GM19351 (cell line): ENCODE results near the gene EIPR1.
"Not testable (repeated sequence)": the region's sequence is repeated elsewhere in the genome, so short reads cannot be mapped to it uniquely, and the experiment has no call there.

Experiments used
- ATAC-seq: cut with Tn5 transposase; IDR thresholded peaks from one replicate; pipeline ENCODE4 v1.9.1; 2021; ENCODE audit warnings: mild to moderate bottlenecking, moderate library complexity; ENCODE audit not compliant: unreplicated experiment

Gene EIPR1

DNA sequence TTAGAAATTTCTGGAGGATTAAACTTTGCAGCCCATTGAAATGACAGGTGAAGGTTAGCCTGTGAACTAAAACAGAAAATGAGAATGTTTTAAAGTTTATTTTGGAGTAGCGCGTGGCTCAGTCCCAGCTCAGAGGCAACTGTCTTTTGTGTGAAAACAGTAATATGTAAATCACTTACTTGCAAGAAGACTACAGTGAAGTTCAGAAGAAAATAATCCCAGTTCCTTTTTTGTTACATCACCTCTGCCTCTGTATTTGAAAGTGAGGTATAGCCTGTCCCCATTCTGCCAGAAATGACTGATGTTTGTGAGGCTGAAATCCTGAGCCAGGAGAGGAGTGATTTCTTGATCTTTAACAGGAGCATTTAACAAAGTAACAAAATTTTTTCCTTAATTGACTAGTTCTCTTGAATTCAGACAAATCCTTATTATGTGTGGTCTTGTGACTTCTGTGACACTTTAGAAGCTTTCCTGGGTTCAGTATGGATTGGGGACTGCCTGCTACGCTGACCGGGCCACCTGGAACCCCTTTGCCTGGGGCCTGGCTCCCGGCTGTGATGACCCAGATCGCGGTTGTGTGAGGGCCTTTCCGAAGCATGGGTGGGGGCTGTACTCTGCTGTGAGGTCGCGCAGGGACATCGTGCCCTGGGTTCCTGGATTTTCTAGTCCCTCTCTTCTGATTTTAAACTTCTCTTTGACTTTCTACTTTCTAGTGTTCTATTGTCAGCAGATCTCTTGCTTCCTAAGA is 26.1 kb upstream of the EIPR1 start:
- peak; percentile 100 for ATAC-seq

DNA sequence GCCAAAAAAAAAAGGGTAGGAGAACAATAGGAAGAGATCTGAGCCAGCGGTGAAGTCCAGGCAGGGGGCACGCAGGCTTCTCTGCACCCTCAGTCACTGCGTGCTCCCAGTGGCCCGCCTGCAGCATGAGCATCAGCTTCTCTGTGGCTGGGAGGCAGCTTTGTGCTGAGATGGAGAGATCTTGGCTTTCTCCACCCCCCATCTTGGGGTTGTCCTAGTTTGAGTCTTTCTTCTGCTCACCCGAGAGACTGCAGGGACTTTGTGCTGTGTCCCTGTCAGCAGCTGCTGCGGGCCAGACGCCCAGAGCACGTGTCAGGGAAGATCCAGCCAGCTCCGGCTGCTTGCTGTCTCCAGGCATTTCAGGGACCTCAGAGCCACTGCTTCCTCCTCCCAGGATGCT is 22.2 kb upstream of the EIPR1 start:
- no peak for ATAC-seq

DNA sequence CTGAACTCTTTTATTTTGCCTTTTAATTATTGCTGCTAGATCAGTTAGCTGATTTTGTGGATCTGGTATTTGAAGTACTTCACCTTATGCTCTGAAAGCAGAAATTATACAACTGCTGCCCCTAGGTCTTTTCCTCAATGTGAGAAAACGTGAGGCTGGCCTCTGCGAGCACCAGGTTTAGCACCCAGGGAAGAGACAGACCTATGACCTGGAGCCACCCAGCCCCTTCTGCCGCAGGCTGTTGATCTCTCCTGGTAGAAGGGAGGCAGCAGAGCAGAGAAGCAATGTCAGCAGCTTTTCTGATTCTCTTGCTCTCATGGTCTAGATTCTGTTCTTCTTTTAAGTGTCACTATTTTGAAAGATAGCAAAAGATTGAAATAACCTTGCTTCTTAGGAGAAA is 21.8 kb upstream of the EIPR1 start:
- no peak for ATAC-seq

DNA sequence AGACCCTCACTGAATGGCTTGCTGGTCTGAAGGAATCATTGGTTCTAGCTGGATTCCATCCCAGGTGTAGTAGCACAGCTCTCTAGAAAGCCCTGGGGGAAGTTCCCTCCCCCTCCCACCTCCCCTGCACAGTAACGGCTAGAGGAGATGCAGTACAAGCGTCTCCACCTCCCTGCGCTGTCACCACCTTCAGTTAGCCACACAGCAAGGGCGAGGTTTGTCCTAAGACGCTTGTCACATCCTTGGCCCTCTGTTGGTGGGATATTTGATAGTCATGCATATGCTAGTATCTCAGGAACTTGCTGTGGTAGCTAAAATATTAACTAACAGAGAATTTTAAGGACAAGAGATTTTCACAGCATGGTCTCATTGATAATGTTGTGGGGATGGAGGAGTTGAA is 21.2 kb upstream of the EIPR1 start:
- ATAC-seq = no peak

DNA sequence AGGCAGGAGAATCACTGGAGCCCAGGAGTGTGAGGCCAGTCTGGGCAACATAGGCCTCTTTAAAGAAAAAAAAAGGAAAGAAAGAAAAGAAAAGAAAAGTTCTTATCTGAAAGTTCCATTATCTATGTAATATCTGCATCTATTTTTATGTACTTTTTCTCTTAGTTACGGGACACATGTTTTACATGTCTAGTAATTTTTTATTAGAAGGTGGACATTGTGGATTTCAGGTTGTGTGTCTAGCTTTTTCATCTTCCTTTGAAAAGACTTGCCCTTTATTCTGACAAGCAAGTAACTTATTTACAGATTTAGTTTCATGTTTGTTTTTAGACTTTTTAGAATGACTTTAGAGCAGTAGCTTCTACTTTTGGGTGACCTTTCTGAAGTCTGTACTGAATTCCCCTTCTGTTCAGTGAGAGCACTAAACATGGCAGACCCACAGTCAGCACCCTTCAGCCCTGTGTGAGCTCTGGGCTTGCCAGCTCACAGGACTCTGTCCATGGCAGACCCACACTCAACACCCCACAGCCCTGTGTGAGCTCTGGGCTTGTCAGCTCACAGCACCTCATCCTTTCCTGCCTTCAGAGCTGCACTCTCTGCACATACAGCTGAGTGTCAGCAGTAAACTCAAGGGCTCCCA is 19.4 kb upstream of the EIPR1 start:
- ATAC-seq = no peak

DNA sequence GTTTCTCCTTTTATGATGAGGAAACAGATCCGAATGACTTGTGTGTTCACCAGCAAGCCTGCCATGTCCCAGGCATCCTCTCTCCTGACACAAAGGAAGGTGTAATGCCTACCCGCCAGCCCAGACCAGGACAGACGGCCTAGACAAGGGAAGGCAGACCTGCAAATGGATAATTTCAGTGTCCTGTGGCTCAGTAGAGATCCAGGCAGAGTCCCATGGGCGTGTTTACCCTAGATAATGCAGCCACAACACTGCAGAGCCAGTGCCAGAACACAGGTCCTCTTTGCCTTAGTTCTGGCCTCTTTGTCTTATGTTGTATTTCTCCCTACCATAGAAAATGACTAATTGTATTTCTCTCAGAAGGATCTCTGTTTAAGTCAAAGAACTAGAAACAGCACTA is 14.6 kb upstream of the EIPR1 start:
- ATAC-seq = no peak

DNA sequence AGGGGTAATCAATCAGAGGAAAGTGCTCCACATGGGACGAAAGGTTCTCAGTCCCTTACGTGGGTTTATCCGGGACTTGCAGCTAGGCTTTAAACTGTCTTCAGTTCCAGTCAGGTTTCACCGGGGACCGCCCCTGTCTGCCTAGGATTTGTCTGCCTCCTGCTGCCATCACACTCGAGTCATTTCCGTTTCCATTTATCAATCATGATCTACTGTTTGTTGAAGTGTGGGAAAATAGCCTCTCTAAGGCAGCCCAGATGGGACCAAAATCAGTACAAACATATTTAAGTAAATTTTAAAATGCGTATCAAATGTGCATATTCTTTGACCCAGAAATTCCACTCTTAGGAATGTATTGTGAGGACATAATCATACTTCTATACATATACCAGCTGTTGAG is 12.4 kb upstream of the EIPR1 start:
- ATAC-seq = no peak

DNA sequence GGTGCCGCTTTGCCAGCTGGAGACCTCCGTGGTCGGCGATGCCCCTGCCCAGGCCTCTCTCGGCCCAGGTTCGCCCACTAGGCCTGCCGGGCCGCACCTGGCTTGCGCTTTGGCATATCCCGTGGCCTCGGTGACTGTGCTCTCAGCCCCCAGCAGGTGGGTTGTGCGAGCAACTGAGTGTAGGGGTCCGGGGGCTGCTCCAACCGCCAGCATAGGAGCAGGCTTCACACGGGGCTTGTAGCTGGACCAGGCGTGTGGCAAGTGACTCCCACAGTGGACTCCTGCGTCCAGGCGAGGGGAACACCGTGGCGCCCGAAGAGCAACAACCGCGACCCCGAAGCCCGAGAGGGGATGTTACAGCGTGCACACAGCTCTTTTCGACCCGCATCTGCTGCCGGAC is 11.6 kb upstream of the EIPR1 start:
- no peak for ATAC-seq

DNA sequence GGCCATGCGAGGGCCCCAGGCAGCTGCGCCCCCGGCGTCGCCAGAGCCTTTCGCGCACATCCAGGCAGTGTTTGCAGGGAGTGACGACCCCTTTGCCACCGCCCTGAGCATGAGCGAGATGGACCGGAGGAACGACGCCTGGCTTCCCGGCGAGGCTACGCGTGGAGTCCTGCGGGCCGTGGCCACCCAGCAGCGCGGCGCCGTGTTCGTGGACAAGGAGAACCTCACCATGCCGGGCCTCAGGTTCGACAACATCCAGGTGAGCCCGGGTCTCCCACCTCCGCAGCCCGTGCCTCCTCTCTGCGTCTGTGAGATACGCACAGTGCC is 10.8 kb upstream of the EIPR1 start:
- no peak for ATAC-seq

DNA sequence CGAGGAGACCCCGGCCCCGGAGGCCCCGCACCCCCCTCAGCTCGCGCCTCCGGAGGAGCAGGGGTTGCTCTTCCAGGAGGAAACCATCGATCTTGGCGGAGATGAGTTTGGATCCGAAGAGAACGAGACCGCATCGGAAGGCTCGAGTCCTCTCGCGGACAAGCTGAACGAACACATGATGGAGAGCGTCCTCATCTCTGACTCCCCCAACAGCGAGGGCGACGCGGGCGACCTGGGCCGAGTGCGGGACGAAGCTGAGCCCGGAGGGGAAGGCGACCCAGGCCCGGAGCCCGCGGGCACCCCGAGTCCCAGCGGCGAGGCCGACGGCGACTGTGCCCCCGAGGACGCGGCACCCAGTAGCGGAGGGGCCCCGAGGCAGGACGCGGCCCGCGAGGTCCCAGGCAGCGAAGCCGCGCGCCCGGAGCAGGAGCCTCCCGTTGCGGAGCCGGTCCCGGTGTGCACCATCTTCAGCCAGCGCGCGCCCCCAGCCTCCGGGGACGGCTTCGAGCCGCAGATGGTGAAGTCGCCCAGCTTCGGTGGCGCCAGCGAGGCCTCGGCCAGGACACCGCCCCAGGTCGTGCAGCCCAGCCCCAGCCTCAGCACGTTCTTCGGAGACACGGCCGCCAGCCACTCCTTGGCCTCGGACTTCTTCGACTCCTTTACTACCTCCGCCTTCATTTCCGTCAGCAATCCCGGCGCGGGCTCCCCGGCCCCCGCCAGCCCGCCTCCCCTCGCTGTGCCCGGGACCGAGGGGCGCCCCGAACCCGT is 10.2 kb upstream of the EIPR1 start:
- no peak for ATAC-seq

DNA sequence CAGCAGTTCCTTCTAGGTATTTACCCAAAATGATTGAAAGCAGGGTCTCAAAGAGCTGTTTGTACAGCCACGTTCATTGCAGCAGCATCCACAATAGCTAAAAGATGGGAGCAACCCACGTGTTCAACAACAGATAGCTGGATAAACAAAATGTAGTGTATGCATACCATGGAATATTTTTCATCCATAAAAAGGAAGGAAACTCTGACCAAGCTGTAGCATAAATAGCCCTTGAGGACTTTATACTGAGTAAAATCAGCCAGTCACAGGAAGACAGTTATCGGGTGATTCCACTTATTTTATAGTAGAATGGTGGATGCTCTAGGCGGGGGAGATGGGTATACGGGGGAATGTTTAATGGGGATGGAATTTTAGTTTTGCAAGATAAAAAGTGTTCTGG is 9.4 kb upstream of the EIPR1 start:
- no peak for ATAC-seq

DNA sequence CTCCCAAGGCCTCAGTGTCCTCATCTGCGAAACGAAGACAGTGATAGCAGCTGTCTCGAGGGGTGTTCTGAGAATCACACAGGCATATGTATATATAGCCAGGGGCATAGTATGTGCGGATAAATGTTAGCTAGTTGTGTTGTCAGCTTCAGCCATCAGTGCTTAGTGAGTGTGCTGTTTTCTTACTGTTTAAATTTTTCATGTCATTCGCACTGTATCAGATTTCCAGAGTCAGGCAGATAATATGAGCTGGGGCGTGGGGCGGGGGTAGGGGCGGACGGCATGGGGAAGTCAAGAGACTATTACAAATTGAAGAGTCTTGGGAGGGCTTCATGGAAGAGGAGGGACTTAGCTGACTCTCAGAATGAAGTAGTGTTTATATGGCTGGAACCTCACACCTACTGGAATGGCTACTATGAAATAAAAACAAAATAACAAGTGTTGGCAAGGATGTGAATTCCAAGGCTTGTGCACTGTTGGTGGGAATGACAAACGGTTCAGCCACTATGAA is 8.9 kb upstream of the EIPR1 start:
- no peak for ATAC-seq

DNA sequence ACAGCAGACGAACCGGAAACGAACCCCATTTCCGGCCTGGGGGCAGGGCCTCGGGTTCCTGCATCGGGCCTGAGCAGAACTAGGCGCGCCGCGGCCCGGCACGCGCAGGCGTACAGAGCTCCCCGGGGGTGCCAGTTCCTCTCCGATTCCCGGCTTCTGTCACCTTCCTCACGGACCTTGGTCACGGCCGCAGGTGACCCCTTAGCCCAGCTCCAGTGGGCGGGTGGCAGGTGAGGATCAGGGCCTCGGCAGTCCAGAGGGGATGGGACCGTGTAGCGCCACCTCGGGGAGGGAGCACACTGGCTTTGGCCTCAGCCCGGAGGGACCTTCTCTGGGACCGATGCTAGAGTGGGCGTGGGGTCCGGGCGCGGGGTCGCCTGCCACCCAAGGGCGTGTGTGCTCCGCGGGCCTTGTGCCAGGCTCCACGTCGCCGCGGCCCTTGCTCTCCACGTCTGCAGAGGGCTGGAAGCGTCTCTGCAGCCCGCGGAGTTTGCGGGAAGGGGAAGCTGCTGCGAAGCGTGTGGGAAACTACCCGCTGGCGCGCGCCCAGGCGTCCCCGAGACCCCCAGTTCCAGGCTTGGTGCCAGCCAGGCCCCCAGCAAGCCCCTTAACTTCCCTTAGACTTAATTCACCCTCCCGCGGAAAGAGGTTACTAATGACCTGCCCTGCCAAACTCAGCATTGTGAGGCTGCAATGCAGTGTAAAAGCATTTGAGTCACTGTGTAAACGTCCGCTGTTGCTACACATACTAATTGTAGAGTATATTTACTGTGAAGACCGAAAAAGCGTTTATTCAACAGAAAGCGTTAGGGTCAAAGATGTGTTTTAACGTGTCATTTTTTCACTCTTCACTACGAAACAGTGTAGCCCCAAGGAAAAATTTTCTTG is 2.3 kb upstream of the EIPR1 start, which contains the start of gene TRAPPC12:
TSS of gene TRAPPC12 (plus strand) at position 48 of the 888 bp plus-strand sequence. CDS start 7,930 bp downstream, outside the sequence.
- ATAC-seq = peak; percentile 70

DNA sequence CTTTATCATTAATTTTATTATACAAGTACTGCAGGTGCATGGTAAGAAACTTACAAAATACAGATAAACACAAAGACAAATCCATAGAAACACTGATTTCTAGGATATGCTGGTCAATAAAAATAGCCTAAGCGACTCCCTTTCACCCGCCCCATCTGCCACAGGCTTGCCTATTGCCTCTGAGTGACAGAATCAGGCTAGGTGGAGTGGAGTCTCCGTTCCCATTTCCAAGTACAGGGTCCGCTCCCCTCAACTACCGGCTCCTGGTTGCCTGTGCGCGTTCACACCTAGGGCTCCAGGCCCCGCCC is 1.7 kb upstream of the EIPR1 start:
- ATAC-seq = no peak

DNA sequence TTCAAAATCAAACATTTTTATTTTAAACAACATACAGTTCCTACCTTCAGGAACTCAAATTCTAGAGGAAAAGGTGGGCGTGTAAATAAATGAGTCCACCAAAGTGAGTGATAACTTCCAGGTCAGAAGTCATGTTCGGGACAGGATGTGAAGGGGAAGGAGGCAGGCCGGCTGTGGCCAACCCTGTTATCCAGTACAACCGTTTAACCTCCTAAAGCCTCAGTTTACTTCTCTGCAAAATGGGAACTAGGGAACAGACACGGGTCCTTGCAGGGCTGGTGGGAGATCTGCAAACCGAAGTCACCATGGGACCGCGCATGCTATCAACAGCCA is 373 bp downstream of the EIPR1 start:
- ATAC-seq = peak; percentile 27

DNA sequence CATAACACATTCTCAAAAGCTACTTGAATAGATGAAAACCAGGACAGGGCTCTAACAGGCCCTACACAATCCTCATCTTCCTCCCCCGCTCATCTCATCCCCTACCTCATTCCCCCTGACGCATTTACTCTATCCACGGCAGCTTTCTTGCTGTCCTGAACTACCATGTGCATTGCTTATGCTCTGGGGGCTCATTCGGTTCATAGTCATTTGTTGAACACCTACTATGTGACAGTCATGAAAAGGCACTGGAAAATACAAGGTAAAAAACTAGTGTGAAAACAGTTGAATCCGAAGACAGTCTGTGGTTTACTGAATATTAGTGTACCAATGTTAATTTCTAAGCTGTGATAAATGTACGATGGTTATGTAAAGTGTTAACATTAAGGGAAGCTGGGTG is 797 bp downstream of the EIPR1 start:
- ATAC-seq = no peak

DNA sequence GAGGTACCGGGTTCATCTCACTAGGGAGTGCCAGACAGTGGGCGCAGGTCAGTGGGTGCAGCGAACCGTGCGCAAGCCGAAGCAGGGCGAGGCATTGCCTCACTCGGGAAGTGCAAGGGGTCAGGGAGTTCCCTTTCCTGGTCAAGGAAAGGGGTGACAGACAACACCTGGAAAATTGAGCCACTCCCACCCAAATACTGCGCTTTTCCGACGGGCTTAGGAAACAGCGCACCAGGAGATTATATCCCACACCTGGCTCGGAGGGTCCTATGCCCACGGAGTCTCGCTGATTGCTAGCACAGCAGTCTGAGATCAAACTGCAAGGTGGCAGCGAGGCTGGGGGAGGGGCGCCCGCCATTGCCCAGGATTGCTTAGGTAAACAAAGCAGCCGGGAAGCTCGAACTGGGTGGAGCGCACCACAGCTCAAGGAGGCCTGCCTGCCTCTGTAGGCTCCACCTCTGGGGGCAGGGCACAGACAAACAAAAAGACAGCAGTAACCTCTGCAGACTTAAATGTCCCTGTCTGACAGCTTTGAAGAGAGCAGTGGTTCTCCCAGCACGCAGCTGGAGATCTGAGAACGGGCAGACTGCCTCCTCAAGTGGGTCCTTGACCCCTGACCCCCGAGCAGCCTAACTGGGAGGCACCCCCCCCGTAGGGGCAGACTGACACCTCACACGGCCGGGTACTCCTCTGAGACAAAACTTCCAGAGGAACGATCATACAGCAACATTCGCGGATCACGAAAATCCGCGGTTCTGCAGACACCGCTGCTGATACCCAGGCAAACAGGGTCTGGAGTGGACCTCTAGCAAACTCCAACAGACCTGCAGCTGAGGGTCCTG is 8.1 kb downstream of the EIPR1 start:
- not testable (repeated sequence) for ATAC-seq

DNA sequence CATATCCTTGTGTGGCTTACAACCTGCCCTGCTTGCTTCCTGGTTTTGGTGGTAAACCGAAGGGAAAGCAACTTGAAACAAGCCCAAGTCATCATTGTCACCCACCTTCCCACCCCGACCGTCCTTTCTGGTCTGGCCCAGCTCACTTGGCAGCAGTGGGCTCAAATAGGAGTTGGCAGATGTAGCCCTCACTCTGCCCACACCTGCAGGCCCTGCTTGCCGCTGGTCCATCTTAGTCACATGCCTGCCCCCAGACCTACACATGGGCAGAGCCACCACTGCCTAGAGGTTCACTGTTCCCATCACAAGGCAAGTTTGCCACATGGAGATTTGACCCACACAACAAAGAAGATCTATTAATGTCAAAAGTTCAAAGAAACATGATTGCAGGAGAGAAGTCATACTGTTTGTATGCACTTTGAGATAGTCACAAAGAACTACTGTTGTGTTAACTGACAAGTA is 9.3 kb downstream of the EIPR1 start:
- ATAC-seq = no peak

DNA sequence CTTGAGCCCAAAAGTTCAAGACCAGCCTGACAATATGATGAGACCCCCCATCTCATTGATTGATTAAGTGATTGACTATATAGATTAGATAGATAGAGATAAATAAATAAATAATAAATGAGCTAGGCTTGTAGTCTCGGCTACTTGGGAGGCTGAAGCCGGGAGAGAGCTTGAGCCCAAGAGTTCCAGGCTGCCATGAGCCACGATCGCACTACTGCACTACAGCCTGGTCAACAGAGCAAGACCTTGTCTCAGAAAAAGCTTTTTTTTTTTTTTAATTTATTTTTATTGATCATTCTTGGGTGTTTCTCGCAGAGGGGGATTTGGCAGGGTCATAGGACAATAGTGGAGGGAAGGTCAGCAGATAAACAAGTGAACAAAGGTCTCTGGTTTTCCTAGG is 12.4 kb downstream of the EIPR1 start:
- no peak for ATAC-seq
